HG03460 (cell line): ENCODE results near the gene CHSY1.
"Not testable (repeated sequence)": the region's sequence is repeated elsewhere in the genome, so short reads cannot be mapped to it uniquely, and the experiment has no call there.

Experiments
- ATAC-seq: cut with Tn5 transposase; IDR thresholded peaks from one replicate; pipeline ENCODE4 v1.9.1; 2021; ENCODE audit not compliant: unreplicated experiment

CHSY1 gene

DNA sequence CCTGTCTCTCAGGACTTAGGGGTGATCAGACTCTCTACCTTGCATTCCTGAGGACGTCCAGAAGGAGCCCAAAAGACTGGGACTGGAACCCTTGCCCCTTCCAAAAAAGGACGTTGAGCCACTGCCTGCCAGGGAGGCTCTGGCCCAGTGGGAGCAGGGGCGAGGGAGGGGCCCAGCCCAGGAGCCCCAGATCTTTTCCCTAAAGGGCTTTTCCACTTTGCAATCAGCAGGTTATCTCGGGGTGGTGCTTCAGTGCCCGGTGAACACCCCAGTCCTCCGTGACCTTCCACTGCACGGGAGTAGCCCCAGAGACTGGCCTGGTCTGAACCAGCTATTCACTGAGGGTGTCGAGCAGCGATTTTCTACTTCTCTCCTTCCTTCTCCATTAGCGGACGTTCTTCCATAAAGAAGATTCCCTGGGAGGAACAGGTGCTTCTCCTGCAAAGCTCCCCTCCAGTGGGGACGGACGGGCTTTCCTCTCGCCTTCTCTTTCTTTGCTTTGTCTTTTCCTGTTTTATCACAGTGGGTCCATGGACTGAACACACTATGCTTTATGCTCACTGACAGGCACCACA, 113.7 kb downstream of the CHSY1 start:
- ATAC-seq = no peak

DNA sequence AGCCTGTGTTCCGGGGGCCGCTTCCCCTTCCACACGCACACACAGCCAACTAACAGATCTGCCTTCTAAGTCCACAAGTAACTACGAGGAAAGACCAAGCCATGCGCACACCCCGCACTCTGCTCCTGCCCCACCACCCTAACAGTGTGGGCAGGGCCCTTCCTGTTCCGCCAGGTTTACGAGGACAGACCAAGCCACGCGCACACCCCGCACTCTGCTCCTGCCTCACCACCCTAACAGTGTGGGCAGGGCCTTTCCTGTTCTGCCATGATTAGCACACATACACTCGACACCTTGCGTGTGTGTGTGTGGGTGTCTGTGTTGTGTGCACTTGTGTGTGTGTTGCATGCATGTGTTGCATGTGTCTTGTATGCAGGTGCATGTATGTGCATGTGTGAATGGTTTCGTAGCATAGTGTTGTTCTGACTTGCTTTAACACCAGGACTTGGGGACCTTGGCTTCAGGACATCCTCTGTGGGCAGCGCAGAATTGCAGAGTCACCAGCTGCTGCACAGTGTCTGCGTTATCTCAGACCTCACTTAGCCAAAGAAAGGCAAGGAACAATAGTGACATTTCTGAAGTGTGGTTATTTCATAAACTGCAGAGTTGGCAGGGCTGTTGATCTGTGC, 114.4 kb downstream of the CHSY1 start:
- ATAC-seq = no peak

DNA sequence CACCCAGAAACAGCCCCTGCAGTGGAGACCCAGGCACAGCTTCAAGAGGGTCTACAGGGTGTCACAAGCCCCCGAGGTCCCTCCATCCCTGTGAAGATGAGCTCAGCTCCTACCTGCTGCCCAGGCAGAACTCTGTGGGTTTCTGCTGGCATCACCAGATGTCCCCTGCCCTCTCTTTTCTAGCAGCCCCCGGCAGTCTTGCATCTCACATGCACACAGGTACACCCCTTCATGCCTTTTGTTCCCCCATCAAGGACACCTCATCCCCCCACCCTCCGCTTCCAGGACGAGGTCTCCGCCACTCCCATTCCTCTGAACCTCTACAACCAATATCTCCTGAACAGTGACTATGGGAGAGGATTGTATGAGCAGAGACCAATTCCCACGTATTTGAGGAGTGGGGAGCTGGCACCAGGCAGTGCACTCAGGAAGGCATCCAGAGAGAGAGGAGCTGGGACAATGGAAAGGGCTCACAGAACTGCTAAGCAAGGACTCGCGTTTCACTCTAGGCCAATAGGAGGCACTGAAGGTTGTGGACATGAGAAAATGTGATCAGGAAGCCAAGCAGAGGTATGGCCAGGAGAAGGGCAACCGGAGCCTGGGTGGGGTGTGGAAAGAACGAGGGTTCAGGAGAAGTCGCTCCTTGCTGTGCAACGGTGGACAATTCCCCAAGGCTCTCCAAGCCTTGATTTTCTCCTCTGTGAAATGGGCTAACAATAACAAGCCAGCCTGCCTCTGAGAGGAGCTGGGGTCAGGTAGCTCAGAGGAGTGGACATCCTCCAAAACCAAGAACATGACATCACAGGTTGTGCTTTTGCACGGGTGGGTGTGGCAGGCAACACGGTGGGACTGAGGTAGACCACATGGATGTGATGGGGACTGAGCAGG, 115.2 kb downstream of the CHSY1 start:
- no peak for ATAC-seq

DNA sequence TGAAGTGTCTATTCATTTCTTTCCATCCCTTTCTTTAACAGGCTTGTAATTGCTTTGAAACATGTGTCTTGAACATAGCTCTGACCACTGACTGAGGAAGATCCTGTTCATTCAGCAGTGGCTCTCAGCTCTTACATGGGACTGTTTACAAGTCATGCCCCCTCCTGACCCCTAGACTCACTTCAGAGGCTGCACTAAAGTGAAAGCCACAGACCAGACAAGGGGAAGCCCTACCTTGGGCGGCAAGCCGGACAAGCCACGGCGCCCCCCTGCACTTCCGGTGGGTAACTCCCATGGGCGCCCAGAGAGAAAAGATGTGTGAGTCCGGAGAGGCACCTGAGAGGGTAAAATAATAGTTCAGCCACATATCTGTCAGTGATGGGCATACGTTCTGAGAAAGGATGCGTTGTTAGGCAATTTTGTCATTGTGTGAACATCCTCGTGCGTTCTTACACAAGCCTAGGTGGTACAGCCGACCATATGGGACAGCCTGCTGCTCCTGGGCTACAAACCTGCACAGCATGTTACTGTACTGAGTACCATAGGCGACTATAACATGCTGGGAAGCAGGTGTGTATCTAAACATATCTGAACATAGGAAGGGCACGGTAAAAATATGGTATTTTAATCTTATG, 116.2 kb downstream of the CHSY1 start:
- peak; percentile 82 for ATAC-seq

DNA sequence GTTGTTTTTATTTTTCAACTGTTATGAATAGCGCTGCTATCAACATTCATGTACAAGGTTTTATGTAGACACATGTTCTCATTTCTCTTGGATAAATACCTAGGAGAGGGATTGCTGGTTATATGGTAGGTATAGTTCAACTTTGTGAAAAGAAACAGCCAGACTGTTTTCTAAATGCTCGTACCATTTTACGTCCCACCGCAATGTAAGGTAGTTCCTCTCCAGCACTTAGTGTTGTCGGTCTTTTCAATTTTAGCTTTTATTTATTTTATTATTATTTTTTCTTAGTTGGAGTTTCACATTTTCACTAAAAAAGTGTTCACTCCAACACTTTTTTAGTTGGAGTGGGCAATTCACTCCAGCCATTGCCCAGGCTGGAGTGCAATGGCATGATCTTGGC, 117.1 kb downstream of the CHSY1 start:
- no peak for ATAC-seq

DNA sequence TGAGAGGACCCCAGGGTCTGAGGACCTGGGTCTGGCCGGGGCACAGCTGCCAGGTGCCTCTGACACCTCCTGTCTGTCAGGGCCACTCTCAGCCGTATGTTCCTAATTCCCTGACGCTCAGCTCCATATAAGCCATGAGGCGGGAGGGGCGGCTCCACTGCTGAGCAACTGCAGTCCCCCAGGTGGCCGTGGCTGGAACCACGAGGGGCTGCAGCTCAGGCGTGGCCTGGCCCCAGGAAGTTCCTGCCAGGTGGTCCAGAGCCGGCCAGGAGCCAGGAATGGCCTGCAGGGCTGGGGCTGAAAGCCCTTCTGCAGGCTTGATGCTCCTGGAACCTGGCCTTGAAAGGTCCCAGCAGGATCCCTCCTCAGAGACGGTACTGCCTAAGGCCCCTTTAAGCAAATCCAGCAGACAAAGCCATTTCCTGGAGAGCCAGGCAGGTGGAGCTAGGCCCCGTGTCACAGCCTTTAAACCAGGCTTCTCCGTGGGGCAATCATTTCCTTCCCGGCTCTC, 118.0 kb downstream of the CHSY1 start:
- no peak for ATAC-seq

DNA sequence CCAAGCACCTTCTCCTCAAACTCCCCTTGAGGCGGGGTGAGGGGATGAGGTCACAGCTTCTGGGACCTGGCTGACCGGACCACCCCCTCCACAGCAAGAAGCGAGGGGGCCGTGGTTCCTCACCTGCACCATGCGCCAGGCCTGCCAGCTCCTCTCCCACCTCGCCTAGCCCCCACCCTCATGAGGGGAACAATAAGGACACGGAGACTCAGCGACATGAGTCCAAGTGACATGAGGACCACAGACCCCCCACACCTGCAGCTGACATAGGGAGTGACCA, 118.7 kb downstream of the CHSY1 start:
- ATAC-seq = no peak

DNA sequence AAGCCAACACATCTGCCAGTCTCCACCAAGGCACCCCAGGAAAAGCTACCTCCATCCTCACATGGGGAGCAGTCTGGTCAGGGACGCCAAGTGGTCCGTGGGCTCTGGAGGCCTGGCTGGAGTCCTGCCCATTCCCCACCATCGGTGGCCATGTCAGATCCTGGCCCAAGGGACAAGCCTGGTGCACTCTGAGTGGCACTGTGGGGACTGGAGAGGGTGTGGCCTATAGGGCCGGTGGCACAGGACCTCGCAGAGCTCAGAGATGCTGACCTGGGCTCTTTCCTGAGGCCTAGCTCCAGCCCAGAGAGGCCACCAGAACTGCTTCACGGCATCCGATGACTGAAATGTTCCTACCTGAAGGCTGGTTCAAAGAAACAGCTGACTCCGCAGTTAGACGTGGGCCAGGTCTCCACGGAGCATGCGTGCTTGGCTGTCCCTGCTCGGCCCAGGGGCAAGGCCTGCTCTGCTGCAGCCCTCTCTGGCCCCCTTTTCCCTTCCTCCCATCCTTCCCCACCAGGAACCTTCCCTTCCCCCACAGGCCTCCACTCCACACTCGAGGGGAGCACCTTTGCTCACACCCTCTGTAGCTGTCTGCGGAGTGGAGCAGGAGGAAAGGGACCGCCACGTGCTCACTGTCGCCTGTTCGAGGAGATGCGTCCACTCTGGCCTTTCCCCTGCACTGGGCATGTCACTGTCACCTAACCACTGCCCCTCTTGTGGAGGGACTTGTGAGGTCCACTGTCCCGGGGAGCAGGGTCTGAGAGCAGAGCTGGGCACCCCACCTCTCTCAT, 119.3 kb downstream of the CHSY1 start:
- ATAC-seq = no peak

DNA sequence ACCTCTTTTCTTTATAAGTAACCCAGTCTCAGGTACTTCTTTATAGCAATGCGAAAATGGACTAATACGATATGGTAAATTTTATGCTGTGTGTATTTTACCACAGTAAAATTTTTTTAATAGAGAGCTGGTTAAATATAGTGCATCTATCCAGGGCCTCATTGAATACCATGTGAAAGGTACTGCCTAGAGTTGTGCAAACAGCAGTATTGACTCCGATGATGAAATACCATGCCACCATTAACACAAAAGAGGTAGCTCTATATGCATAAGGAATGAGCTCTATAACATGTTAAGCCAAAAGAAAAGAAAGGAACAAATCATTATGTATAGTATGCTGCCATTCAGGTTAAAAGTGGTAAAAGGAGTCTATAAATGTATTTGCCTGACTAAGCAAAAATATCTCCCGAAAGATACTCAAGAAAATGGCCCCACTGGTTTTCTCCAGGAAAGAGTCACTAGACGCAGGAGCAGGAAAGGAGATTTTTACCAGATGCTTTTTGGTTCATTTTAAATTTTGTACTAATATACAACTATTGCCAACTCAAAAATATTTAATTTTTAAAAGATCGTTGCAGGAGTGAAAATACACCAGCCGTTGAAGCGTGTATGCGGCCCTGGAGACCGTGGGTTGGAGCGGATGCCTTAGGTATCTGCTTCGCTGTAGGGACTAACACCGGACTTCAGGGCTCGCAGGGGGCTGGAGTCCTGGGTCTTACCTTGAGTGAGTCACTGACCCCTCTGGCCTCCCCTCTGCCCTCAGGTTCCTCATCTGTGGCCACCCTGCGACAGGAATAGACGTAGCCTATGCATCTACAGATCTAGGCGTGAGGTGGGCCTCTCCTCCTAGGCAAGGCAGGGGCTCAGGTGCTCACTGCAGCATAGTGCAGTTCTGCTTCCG, 120.1 kb downstream of the CHSY1 start:
- no peak for ATAC-seq

DNA sequence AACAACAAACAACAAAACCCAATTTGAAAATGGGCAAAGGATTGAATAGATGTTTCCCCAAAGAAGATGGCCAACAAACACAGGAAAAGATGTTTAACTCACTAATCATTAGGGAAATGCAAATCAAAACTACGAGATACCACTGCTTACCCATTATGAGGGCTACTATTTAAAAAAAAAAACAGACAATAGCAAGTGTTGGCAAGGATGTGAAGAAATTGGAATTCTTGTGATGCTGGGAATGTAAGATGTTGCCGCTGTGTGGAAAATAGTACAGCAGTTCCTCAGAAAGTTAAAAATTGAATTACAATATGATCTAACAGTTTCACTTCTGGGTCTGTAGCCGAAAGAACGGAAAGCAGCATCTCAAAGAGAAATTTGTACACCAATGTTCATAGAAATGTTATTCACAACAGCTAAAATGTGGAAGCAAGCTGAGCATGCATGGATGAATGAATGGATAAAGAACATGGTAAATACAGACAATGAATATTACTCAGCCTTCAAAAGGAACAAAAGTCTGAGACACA, 121.9 kb downstream of the CHSY1 start:
- ATAC-seq = no peak

DNA sequence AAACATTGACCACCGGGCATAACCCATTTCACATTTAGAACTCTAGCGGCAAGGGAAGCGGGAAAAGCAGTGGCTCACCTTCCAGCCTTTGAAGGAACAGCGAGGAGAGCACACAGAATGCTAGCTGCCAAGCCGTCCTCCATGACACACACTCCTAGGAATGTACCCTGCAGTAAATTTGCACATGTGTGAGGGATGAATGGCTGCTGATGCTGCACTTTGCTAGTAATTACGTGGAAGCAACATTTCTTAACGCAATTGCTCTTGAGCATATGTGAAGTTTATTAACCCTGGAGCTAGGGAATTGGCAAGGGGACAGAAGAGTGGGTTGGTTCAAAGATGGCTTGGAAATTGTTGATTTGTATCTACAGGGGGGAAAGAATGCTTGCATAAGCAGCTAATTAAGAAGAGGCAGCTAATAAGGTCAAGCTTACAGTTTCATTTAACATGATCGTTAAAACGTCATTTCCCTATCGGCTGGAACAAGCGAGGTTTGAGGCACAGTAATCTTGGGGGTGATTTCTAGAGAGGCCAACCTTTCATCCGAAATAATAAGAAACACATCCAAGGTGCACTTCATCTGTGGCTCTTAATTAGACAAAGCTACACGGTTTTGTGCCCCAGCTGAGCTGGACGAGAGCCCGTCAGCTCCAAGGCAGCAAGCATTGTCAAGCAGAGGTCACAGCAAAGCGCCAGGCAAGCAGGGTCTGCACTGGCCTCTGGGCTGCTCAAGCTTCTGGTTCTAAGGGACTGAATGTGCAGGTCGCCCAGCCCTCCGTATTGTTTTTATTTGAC, 123.4 kb downstream of the CHSY1 start:
- ATAC-seq = no peak

DNA sequence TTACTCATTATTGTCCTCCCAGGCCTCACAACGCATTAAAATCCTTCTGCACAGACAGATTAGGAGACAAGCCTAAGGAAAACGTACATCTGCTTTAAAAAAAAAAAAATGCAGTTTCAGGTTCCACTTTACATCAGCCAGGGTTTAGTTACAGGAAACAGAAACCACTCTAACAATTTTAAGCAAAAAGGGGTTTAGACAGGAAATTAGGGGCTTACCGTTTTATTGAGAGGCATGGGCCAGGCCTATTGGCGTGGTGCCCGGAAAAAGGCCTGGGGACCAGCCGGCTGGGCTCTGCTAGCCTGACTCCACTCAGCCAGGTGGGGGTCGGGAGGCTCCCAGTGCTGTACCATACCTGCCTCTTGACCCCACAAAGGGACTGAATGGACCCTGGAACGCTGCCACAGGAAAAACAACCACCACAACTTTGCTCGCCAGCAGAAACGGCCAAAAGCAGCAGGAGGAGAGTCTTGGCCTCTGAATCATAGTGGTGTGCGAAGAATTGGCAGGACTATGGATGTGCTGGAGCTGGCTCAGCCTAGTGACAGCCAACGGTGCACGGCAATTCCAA, 124.3 kb downstream of the CHSY1 start:
- ATAC-seq = peak; percentile 71

DNA sequence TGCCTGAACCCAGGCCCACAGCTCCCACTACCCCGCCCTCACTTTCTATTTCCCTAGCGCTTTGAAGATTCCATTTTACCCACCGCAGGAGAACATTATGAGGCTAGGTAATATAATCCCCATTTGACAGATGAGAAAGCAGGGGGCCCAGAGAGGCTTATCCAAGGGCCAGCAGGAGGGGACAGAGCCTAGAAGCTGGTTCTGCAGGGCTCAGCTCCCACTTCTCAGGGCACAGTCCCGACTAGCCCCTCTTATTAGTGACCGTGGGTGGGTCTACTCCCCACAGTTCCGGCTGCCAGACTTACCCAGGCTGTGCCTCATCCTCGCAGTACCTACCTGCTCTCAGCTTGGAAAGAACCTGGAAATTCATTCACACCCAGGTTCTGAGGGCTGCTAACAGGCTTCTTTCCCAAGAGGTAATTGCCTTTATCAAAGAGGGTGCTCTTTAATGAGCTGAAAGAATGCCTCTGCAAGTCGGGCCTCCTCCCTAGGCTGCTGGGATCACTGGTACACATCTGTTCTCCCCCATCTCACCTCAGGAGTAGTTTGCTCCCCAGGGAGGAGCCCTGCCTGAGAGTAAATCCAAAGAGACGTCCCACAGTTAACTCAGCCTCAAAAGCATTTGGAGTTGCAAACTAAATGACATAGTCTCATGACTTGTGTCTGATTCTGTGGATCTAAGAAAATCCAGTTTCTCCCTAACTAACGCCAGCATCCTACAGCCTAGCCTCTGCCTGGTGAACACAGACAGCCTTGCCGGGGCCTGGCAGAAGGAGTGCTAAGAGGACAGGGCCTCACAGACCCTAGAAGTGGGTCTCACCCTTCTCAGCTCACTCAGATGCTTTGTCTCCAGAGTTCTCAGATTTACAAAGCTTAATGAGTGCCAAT, 125.0 kb downstream of the CHSY1 start:
- peak; percentile 33 for ATAC-seq

DNA sequence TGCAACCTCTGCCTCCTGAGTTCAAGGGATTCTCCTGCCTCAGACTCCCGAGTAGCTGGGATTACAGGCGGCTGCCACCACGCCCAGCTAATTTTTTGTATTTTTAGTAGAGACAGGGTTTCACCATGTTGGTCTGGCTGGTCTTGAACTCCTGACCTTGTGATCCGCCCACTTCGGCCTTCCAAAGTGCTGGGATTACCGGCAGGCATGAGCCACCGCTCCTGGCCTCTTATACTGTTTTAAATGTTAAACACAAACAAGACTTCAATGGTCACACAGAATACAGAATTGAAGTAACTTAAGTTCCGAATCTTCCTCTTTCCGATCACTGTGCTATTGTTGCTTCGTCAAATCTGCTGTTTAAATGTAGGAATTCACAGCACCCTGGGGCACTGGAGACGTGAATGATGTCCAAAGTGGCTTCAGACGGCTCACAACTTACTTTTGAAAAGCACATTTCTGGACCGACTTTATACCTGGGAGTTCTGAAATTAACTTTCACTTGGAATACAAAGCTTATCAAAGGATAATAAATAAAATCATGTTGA, 125.9 kb downstream of the CHSY1 start:
- not testable (repeated sequence) for ATAC-seq
